ENCODE measurements around the gene GPC5. TPM values are rescaled to one million over a fixed set of nuclear protein-coding genes. Genes with fewer than 3 reads are reported as not detected.
"Not testable (repeated sequence)": the region's sequence is repeated elsewhere in the genome, so short reads cannot be mapped to it uniquely, and the experiment has no call there.

GPC5 gene
- polyA plus RNA-seq, 2 donors, result not detected

DNA sequence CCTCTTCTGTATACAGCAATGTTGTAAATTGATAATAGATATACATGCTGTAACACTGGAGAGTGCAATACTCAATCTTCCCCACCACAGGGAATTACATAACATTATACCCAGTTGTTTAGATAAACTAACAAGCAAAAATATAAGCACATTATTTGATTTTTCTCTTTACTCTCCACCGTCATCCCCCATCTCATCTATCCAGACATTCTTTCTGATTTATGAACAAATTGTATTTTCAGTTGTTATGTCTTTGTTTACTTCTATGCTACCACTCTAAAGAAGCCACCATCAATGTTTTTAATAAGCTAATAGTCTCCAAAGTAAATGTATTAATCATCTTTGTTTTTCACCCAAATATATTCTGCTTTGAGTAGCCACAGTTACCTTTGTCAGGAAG is 1337.5 kb downstream of the GPC5 start:
- H3K27me3 ChIP-seq (ENCODE audit: control insufficient read depth in 1 of 2, insufficient read depth in 2 of 2, low read length in 2 of 2), result no peaks in the 10 kb centered on the region
- peaks cover 0 to 2% of the 10 kb centered on the region in 2 donors for H3K9me3 ChIP-seq (ENCODE audit: control insufficient read depth in 2 of 2, insufficient read depth in 1 of 2, low read depth in 1 of 2, low read length in 1 of 2)
- H3K4me3 ChIP-seq (ENCODE audit: low read depth in 1 of 2, low read length in 2 of 2), result no peak overlapping the region
- no peak overlapping the region for H3K27ac ChIP-seq (ENCODE audit: low read depth in 2 of 2, low read length in 1 of 2)
- 90 to 91% methylated on average over 1 of the region's 1 CpG for WGBS, 2 donors
- no peaks in the 10 kb centered on the region for H3K36me3 ChIP-seq (ENCODE audit: control insufficient read depth in 2 of 2, insufficient read depth in 2 of 2, low read length in 1 of 2)
- no peaks in the 10 kb centered on the region for H3K4me1 ChIP-seq (ENCODE audit: control insufficient read depth in 2 of 2, insufficient read depth in 2 of 2, low read length in 1 of 2)

- H3K9me3 ChIP-seq (ENCODE audit: control insufficient read depth in 2 of 2, insufficient read depth in 1 of 2, low read depth in 1 of 2, low read length in 1 of 2), result peaks cover 0 to 2% of the 10 kb centered on the region in 2 donors
- H3K4me1 ChIP-seq (ENCODE audit: control insufficient read depth in 2 of 2, insufficient read depth in 2 of 2, low read length in 1 of 2), result no peaks in the 10 kb centered on the region
- H3K4me3 ChIP-seq (ENCODE audit: low read depth in 1 of 2, low read length in 2 of 2), result no peak overlapping the region
- no peaks in the 10 kb centered on the region for H3K27me3 ChIP-seq (ENCODE audit: control insufficient read depth in 1 of 2, insufficient read depth in 2 of 2, low read length in 2 of 2)
- WGBS, 2 donors, result 54 to 66% methylated on average over 2 of the region's 2 CpGs
- H3K36me3 ChIP-seq (ENCODE audit: control insufficient read depth in 2 of 2, insufficient read depth in 2 of 2, low read length in 1 of 2), result no peaks in the 10 kb centered on the region
- no peak overlapping the region for H3K27ac ChIP-seq (ENCODE audit: low read depth in 2 of 2, low read length in 1 of 2)
Observed at GRCh38 chr13:92739306-92739818, 1340.9 kb downstream of the GPC5 start.

- Histone ChIP-seq H3K4me1 (ENCODE audit: control insufficient read depth in 2 of 2, insufficient read depth in 2 of 2, low read length in 1 of 2) (no peaks in the 10 kb centered on the region), H3K4me3 (ENCODE audit: low read depth in 1 of 2, low read length in 2 of 2) (no peak overlapping the region), H3K27me3 (ENCODE audit: control insufficient read depth in 1 of 2, insufficient read depth in 2 of 2, low read length in 2 of 2) (no peaks in the 10 kb centered on the region), H3K36me3 (ENCODE audit: control insufficient read depth in 2 of 2, insufficient read depth in 2 of 2, low read length in 1 of 2) (no peaks in the 10 kb centered on the region), H3K27ac (ENCODE audit: low read depth in 2 of 2, low read length in 1 of 2) (no peak overlapping the region), H3K9me3 (ENCODE audit: control insufficient read depth in 2 of 2, insufficient read depth in 1 of 2, low read depth in 1 of 2, low read length in 1 of 2) (peaks cover 0 to 2% of the 10 kb centered on the region in 2 donors)
- 91 to 93% methylated on average over 1 of the region's 1 CpG for WGBS, 2 donors
Observed at GRCh38 chr13:92743992-92744391, 1345.6 kb downstream of the GPC5 start.

DNA sequence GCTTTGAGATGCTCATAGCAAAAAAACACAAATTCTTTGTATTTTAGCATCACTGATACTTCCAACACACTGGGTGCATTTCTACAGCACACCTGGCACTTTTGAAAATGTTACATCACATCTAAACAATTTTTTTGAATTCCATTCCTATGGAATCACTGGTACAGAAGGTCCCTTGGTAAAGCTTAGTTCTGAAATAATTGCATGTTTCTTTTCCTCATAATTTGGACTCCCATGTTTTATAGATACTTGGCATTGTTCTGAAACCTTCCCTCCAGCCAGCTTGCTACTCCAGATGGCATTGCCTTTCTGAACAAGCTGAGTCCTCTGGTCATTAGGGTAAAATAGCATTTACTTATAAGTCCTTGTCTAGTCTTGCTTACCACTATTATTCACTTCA is 1346.8 kb downstream of the GPC5 start:
- H3K36me3 ChIP-seq (ENCODE audit: control insufficient read depth in 2 of 2, insufficient read depth in 2 of 2, low read length in 1 of 2), result no peaks in the 10 kb centered on the region
- no peaks in the 10 kb centered on the region for H3K27me3 ChIP-seq (ENCODE audit: control insufficient read depth in 1 of 2, insufficient read depth in 2 of 2, low read length in 2 of 2)
- H3K27ac ChIP-seq (ENCODE audit: low read depth in 2 of 2, low read length in 1 of 2), result no peak overlapping the region
- H3K4me1 ChIP-seq (ENCODE audit: control insufficient read depth in 2 of 2, insufficient read depth in 2 of 2, low read length in 1 of 2), result no peaks in the 10 kb centered on the region
- no peaks in the 10 kb centered on the region for H3K9me3 ChIP-seq (ENCODE audit: control insufficient read depth in 2 of 2, insufficient read depth in 1 of 2, low read depth in 1 of 2, low read length in 1 of 2)
- no peak overlapping the region for H3K4me3 ChIP-seq (ENCODE audit: low read depth in 1 of 2, low read length in 2 of 2)

DNA sequence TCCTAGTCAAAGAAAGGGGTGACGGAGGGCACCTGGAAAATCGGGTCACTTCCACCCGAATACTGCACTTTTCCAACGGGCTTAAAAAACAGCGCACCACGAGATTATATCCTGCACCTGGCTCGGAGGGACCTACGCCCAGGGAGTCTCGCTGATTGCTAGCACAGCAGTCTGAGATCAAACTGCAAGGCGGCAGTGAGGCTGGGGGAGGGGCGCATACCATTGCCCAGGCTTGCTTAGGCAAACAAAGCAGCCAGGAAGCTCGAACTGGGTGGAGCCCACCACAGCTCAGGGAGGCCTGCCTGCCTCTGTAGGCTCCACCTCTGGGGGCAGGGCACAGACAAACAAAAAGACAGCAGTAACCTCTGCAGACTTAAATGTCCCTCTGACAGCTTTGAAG is 1354.3 kb downstream of the GPC5 start:
- not testable (repeated sequence) for H3K27me3 ChIP-seq (ENCODE audit: control insufficient read depth in 1 of 2, insufficient read depth in 2 of 2, low read length in 2 of 2); H3K36me3 ChIP-seq (ENCODE audit: control insufficient read depth in 2 of 2, insufficient read depth in 2 of 2, low read length in 1 of 2); H3K27ac ChIP-seq (ENCODE audit: low read depth in 2 of 2, low read length in 1 of 2); H3K4me3 ChIP-seq (ENCODE audit: low read depth in 1 of 2, low read length in 2 of 2); H3K9me3 ChIP-seq (ENCODE audit: control insufficient read depth in 2 of 2, insufficient read depth in 1 of 2, low read depth in 1 of 2, low read length in 1 of 2); H3K4me1 ChIP-seq (ENCODE audit: control insufficient read depth in 2 of 2, insufficient read depth in 2 of 2, low read length in 1 of 2)
- 73 to 78% methylated on average over 12 of the region's 12 CpGs for WGBS, 2 donors

- no peaks in the 10 kb centered on the region for H3K27me3 ChIP-seq (ENCODE audit: control insufficient read depth in 1 of 2, insufficient read depth in 2 of 2, low read length in 2 of 2)
- 56 to 58% methylated on average over 1 of the region's 1 CpG for WGBS, 2 donors
- peaks cover 6 to 9% of the 10 kb centered on the region in 2 donors for H3K9me3 ChIP-seq (ENCODE audit: control insufficient read depth in 2 of 2, insufficient read depth in 1 of 2, low read depth in 1 of 2, low read length in 1 of 2)
- no peaks in the 10 kb centered on the region for H3K36me3 ChIP-seq (ENCODE audit: control insufficient read depth in 2 of 2, insufficient read depth in 2 of 2, low read length in 1 of 2)
- H3K4me1 ChIP-seq (ENCODE audit: control insufficient read depth in 2 of 2, insufficient read depth in 2 of 2, low read length in 1 of 2), result no peaks in the 10 kb centered on the region
- H3K4me3 ChIP-seq (ENCODE audit: low read depth in 1 of 2, low read length in 2 of 2), result no peak overlapping the region
- no peak overlapping the region for H3K27ac ChIP-seq (ENCODE audit: low read depth in 2 of 2, low read length in 1 of 2)
Observed at GRCh38 chr13:92761710-92762109, 1363.3 kb downstream of the GPC5 start.

- peaks cover 6 to 9% of the 10 kb centered on the region in 2 donors for H3K9me3 ChIP-seq (ENCODE audit: control insufficient read depth in 2 of 2, insufficient read depth in 1 of 2, low read depth in 1 of 2, low read length in 1 of 2)
- no peaks in the 10 kb centered on the region for H3K27me3 ChIP-seq (ENCODE audit: control insufficient read depth in 1 of 2, insufficient read depth in 2 of 2, low read length in 2 of 2)
- H3K4me3 ChIP-seq (ENCODE audit: low read depth in 1 of 2, low read length in 2 of 2), result no peak overlapping the region
- H3K27ac ChIP-seq (ENCODE audit: low read depth in 2 of 2, low read length in 1 of 2), result no peak overlapping the region
- 81 to 82% methylated on average over 3 of the region's 3 CpGs for WGBS, 2 donors
- H3K36me3 ChIP-seq (ENCODE audit: control insufficient read depth in 2 of 2, insufficient read depth in 2 of 2, low read length in 1 of 2), result no peaks in the 10 kb centered on the region
- no peaks in the 10 kb centered on the region for H3K4me1 ChIP-seq (ENCODE audit: control insufficient read depth in 2 of 2, insufficient read depth in 2 of 2, low read length in 1 of 2)
Observed at GRCh38 chr13:92767468-92767867, 1369.0 kb downstream of the GPC5 start.

DNA sequence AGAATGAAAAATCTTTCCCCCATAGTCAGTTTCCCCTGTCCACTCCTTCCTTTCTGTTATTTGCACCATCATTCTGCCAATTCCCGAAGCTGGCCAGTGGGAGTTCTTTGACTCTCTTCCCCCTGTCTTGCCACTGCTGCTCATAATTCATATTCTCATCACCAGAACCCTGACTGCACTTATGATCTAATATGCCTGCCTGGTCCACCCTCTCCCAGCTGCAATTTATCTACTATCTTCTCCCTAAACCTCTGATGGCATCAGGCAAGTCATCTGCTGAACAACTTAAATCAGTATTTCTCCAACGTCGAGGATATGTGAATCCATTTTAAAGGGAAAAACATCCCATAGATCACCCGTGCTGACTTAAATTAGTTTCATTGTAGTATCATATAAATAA is 1370.2 kb downstream of the GPC5 start:
- no peak overlapping the region for H3K4me3 ChIP-seq (ENCODE audit: low read depth in 1 of 2, low read length in 2 of 2)
- H3K27me3 ChIP-seq (ENCODE audit: control insufficient read depth in 1 of 2, insufficient read depth in 2 of 2, low read length in 2 of 2), result no peaks in the 10 kb centered on the region
- H3K36me3 ChIP-seq (ENCODE audit: control insufficient read depth in 2 of 2, insufficient read depth in 2 of 2, low read length in 1 of 2), result no peaks in the 10 kb centered on the region
- no peak overlapping the region for H3K27ac ChIP-seq (ENCODE audit: low read depth in 2 of 2, low read length in 1 of 2)
- H3K9me3 ChIP-seq (ENCODE audit: control insufficient read depth in 2 of 2, insufficient read depth in 1 of 2, low read depth in 1 of 2, low read length in 1 of 2), result peaks cover 4 to 8% of the 10 kb centered on the region in 2 donors
- H3K4me1 ChIP-seq (ENCODE audit: control insufficient read depth in 2 of 2, insufficient read depth in 2 of 2, low read length in 1 of 2), result no peaks in the 10 kb centered on the region
- WGBS, 2 donors, result 76 to 78% methylated on average over 4 of the region's 4 CpGs

- Histone ChIP-seq H3K27ac (ENCODE audit: low read depth in 2 of 2, low read length in 1 of 2) (no peak overlapping the region), H3K27me3 (ENCODE audit: control insufficient read depth in 1 of 2, insufficient read depth in 2 of 2, low read length in 2 of 2) (no peaks in the 10 kb centered on the region), H3K4me3 (ENCODE audit: low read depth in 1 of 2, low read length in 2 of 2) (no peak overlapping the region), H3K9me3 (ENCODE audit: control insufficient read depth in 2 of 2, insufficient read depth in 1 of 2, low read depth in 1 of 2, low read length in 1 of 2) (peaks cover 0 to 4% of the 10 kb centered on the region in 2 donors), H3K4me1 (ENCODE audit: control insufficient read depth in 2 of 2, insufficient read depth in 2 of 2, low read length in 1 of 2) (no peaks in the 10 kb centered on the region), H3K36me3 (ENCODE audit: control insufficient read depth in 2 of 2, insufficient read depth in 2 of 2, low read length in 1 of 2) (no peaks in the 10 kb centered on the region)
- WGBS, 2 donors, result 63 to 81% methylated on average over 1 of the region's 1 CpG
Observed at GRCh38 chr13:92769046-92769445, 1370.6 kb downstream of the GPC5 start.

DNA sequence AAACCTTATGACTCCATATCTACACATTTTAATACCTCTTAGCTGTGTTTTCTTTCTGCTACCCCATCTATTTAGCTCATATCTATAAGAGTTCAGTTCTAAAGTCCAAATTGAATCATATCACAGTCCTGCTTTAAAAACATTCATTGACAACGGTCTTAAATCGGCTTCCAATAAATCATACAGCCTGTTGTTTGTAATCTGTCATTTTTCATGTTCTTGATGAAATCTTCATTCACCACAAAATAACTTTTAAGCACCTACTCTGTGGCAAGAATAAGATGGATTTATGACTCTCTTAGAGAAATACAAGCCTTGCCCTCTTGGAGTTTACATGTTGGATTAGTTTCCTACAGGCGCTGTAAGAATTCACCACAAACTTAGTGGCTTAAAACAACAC is 1377.2 kb downstream of the GPC5 start:
- Histone ChIP-seq H3K9me3 (ENCODE audit: control insufficient read depth in 2 of 2, insufficient read depth in 1 of 2, low read depth in 1 of 2, low read length in 1 of 2) (no peaks in the 10 kb centered on the region), H3K4me3 (ENCODE audit: low read depth in 1 of 2, low read length in 2 of 2) (no peak overlapping the region), H3K27me3 (ENCODE audit: control insufficient read depth in 1 of 2, insufficient read depth in 2 of 2, low read length in 2 of 2) (no peaks in the 10 kb centered on the region), H3K36me3 (ENCODE audit: control insufficient read depth in 2 of 2, insufficient read depth in 2 of 2, low read length in 1 of 2) (no peaks in the 10 kb centered on the region), H3K27ac (ENCODE audit: low read depth in 2 of 2, low read length in 1 of 2) (no peak overlapping the region), H3K4me1 (ENCODE audit: control insufficient read depth in 2 of 2, insufficient read depth in 2 of 2, low read length in 1 of 2) (no peaks in the 10 kb centered on the region)
- 76 to 86% methylated on average over 3 of the region's 3 CpGs for WGBS, 2 donors

Measured in esophagus (tissue), 2 donors.